Aorta (tissue), 5 donors: ENCODE data around the gene TUBB2B. TPM values are rescaled to one million over a fixed set of nuclear protein-coding genes. Genes with fewer than 3 reads are reported as not detected.
"Not testable (repeated sequence)": the region's sequence is repeated elsewhere in the genome, so short reads cannot be mapped to it uniquely, and the experiment has no call there.

Experiments
- ATAC-seq: fragments of 200-7000 bp; cut with Tn5 transposase; one replicate; pipeline ENCODE4 v1.9.1; 2022; ENCODE audit warnings: moderate library complexity; ENCODE audit not compliant: low FRiP score
- DNase-seq, 2 donors: peaks; one replicate each; pipeline ENCODE4 v3.0.0-alpha.2; 2020
- H3K27ac ChIP-seq, 2 donors: one replicate each; pipeline ENCODE4 v1.5.1; 2013; ENCODE audit warnings: low read length in 2 of 2, mild to moderate bottlenecking in 2 of 2, moderate library complexity in 2 of 2, control low read depth in 1 of 2, inconsistent platforms in 1 of 2, low read depth in 1 of 2
- H3K27me3 ChIP-seq, 2 donors: one replicate each; pipeline ENCODE4 v1.6.1; 2013; ENCODE audit warnings: control low read depth in 1 of 2, low read length in 1 of 2, mild to moderate bottlenecking in 1 of 2, moderate library complexity in 1 of 2; ENCODE audit not compliant: insufficient read depth in 2 of 2, control insufficient read depth in 1 of 2
- H3K36me3 ChIP-seq, 2 donors: one replicate each; pipeline ENCODE4 v1.6.1; 2013; ENCODE audit warnings: control low read depth in 1 of 2, low read length in 1 of 2, mild to moderate bottlenecking in 1 of 2; ENCODE audit not compliant: insufficient read depth in 2 of 2, control insufficient read depth in 1 of 2
- H3K4me1 ChIP-seq, 2 donors: one replicate each; pipeline ENCODE4 v1.6.1; 2013; ENCODE audit warnings: low read length in 2 of 2, control low read depth in 1 of 2, mild to moderate bottlenecking in 1 of 2, moderate library complexity in 1 of 2; ENCODE audit not compliant: insufficient read depth in 2 of 2, control insufficient read depth in 1 of 2
- H3K4me3 ChIP-seq, 2 donors: one replicate each; pipeline ENCODE4 v1.5.1; 2013; ENCODE audit warnings: low read length in 2 of 2, control low read depth in 1 of 2, mild to moderate bottlenecking in 1 of 2
- H3K9me3 ChIP-seq: one replicate; pipeline ENCODE4 v1.6.1; 2013; ENCODE audit warnings: mild to moderate bottlenecking, low read length; ENCODE audit not compliant: control insufficient read depth
- WGBS, 2 donors: extraction: QIAGEN DNeasy Blood & Tissue Kit; methylation state at CpG; one replicate each; pipeline ENCODE4 v1.1.7; 2013; 5-methylcytosine and 5-hydroxymethylcytosine counted together
- intact Hi-C, 2 donors: fragments of 100-400 bp; cut with DNase I; formaldehyde crosslinking; loops; one replicate each; pipeline versions ENCODE4 v1.14.2 to v1.15.0; 2022
- polyA plus RNA-seq, 2 donors: library from polyadenylated mRNA; stranded (reverse); fragments of 200-250 nt; gene quantifications; one replicate each; pipeline ENCODE4 v1.2.3, GENCODE V29; 2013
- total RNA-seq, 2 donors: library from RNA; stranded (reverse); fragmentation: NEBNext Ultra II Directional; extraction: Animal tissue kit (Norgen Biotek cat#: 25700); gene quantifications; one replicate each; pipeline ENCODE4 v1.2.1, GENCODE V29; 2021
- donor health status: healthy with polysubstance abuse.
- donor health status: Bipolar disorder and iron deficiency.
- donor health status: DM: no; HTN: no; CAD: no.
- donor health status: DM: no; HTN: no; CAD: no.
- donor health status: DM: yes; HTN: yes; CAD: no.

Gene TUBB2B
- total and polyA plus RNA-seq, 4 donors, result 2.8 to 6.3 (median 5.0) TPM

DNA sequence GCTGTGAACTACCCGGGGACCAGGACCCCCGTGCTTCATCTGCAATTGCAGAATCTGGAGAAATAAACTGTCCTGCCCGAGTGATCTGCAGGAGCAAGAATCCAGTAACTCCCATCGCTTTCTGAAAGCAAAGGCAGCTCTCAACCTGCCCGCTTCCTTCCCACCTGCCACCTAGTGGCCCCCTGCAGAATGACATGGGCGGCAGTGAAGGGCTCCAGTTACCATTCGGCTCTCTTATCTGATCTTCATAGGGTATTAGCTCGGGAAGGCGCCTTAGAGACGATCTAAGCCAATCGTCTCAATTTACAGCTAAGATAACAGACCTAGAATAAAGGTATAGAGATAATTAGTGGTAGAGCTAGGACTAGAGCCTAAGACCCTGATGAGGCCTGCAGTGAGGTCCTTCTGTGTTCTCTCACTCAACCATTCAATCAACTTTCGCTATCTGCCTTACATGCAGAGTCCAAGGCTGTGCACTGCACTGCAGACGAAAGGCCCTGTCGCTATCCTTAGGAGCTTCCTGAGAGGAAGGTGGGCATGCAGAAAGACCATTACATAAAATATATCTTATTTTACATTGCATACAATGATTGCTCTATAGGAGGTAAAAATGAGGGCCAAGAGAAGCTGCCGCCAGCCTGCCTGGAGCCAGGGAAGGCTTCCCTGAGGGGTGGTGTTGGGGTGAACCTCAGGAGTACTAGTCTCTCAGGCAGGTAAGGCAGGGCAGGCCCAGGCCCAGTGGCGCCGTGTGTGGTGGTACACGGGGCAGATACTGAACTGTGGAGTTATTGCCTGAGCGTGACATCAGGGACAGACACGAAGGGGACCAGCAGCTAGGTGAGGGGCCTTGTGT lies 24.2 kb upstream of the TUBB2B start:
- no peak overlapping the region for H3K27ac ChIP-seq
- no peak overlapping the region for H3K4me3 ChIP-seq
- DNase-seq (peak; percentile 86 to 94), ATAC-seq (peak; percentile 81)
- WGBS, 2 donors, result 35 to 37% methylated on average over 20 of the region's 20 CpGs
- no peaks in the 10 kb centered on the region for H3K9me3 ChIP-seq
- no peaks in the 10 kb centered on the region for H3K27me3 ChIP-seq
- H3K36me3 ChIP-seq, result no peaks in the 10 kb centered on the region
- no peaks in the 10 kb centered on the region for H3K4me1 ChIP-seq
- intact Hi-C loops, result loop anchor here (1.0 to 5.0 kb wide), 3 partner anchors 44 to 125 kb away; partner anchors contain the start of gene TUBB2A (in 1 of the 2)

DNA sequence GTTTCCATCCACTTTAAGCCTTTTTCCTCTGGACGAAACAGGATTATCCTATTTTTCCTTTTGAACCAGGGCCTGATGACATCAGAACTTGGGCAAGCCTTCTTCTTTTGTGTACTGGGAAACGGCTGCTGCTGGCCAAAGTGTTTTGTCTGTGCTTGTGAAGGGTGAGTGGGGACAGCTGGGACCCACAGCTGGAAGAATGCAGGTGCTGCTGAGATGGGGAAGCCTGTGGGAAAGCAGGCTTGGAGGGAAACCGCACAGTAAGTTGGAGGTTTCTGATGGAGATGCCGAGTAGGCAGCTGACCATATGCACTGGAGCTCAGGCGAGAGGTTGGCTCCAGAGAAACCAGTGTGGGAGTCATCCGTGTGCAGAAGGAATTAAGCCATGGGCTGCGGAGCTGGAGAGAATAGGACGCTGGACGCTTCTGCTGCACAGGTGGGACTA lies 22.8 kb upstream of the TUBB2B start:
- Histone ChIP-seq H3K4me3 (no peak overlapping the region), H3K27ac (no peak overlapping the region), H3K9me3 (no peaks in the 10 kb centered on the region), H3K27me3 (no peaks in the 10 kb centered on the region), H3K4me1 (no peaks in the 10 kb centered on the region), H3K36me3 (no peaks in the 10 kb centered on the region)
- intact Hi-C loops, result loop anchor here (2.0 to 5.0 kb wide), 2 partner anchors 43 to 123 kb away; no protein-coding TSS in a partner anchor
- 69 to 71% methylated on average over 9 of the region's 9 CpGs for WGBS, 2 donors
- no peak for ATAC-seq
- DNase-seq, result peak in 1 of 2 donors; percentile 38

DNA sequence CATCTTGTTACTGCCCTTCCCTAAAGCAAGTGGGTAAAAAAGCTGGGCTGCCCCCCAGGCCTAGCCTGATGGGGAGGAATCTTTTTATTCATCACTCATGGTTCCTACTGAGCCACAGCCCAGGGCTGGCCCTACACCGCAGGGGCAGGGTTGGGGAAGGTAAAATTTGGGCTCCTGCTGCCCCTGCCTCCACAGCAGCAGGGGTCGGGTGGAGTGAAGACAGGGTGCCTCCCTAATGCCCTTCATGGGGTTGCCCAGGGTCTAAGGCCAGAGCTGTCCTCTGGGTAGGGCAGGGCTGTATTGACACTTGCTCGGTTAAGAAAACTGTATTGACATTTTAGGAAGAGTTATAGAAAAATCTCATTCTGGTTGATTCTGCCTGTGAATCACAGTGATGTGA lies 22.4 kb upstream of the TUBB2B start:
- Histone ChIP-seq H3K36me3 (no peaks in the 10 kb centered on the region), H3K27ac (no peak overlapping the region), H3K9me3 (no peaks in the 10 kb centered on the region), H3K4me3 (no peak overlapping the region), H3K27me3 (no peaks in the 10 kb centered on the region), H3K4me1 (no peaks in the 10 kb centered on the region)
- DNase-seq (peak in 1 of 2 donors; percentile 12), ATAC-seq (no peak)
- WGBS, 2 donors, result 90 to 93% methylated on average over 3 of the region's 3 CpGs
- intact Hi-C loops, result loop anchor here (2.0 to 5.0 kb wide), 2 partner anchors 43 to 123 kb away; no protein-coding TSS in a partner anchor

DNA sequence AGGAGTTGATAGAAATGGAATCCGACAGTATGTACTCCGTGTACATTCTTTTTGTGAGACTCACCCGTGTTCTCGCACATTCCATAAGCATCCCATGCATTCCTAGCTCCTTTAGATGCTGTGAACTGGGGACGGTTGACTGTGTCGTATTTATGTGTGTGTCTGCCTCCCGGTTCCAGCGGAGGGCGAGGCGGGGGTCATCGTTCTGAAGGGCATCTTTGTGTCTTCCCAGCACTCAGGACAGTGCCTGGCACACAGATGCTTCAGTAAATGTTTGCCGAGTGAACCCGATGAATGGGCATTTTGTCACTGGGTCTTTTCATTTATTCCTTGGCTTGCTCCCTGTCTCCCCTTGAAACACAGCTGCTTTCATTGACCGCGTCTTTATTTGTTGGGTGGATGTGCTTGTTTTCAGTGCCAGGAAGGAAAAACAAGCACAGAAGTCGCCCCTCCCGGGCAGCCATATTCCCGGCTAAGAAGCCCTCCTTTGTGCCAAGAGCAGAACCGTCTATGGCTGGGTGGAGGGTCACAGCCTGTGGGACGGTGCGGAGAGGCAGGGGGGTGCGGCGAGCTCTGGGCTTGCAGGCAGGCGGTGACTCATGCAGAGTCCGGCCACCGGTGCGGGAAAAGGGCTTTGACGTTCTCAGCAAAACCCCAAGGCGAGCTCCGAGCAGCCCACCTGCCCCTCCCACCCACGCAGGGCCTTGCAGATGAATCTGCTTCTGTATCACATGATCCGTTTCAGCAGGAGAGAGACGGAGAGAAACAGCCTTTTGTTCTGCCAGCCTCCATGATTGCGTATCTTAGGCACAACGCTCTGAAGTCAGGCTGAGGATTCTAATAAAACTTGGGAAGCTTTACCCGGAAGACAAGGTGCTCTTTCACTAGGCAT lies 20.0 kb upstream of the TUBB2B start:
- Histone ChIP-seq H3K36me3 (no peaks in the 10 kb centered on the region), H3K4me1 (no peaks in the 10 kb centered on the region), H3K9me3 (no peaks in the 10 kb centered on the region), H3K4me3 (no peak overlapping the region), H3K27me3 (no peaks in the 10 kb centered on the region), H3K27ac (no peak overlapping the region)
- ATAC-seq, result peak; percentile 65
- DNase-seq, result peak; percentile 79 to 88
- intact Hi-C loops, result no loop called here
- 25 to 29% methylated on average over 36 of the region's 36 CpGs for WGBS, 2 donors

DNA sequence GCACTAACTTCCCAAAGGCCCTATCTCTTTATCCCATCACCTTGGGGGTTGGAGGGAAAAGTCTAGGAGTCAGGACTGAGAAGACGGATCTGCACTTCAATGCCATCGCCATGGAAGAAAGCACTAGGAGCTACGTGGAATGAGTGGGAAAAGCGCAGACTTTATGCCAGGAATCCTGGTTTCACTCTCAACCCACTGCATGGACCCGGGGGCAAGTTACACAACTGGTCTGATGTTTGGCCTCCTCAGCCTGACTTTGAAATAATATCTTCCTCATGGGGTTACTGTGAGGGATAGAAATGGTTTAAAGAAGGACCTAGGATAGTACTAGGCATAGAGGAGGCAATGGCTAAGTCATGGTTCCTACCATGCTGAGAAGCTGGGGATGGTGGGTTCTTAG lies 17.8 kb upstream of the TUBB2B start:
- no peaks in the 10 kb centered on the region for H3K36me3 ChIP-seq
- H3K27ac ChIP-seq, result no peak overlapping the region
- no peak for ATAC-seq
- 96 to 97% methylated on average over 5 of the region's 5 CpGs for WGBS, 2 donors
- H3K4me1 ChIP-seq, result no peaks in the 10 kb centered on the region
- H3K4me3 ChIP-seq, result no peak overlapping the region
- intact Hi-C loops, result no loop called here
- no peaks in the 10 kb centered on the region for H3K9me3 ChIP-seq
- DNase-seq, result no peak
- H3K27me3 ChIP-seq, result no peaks in the 10 kb centered on the region

DNA sequence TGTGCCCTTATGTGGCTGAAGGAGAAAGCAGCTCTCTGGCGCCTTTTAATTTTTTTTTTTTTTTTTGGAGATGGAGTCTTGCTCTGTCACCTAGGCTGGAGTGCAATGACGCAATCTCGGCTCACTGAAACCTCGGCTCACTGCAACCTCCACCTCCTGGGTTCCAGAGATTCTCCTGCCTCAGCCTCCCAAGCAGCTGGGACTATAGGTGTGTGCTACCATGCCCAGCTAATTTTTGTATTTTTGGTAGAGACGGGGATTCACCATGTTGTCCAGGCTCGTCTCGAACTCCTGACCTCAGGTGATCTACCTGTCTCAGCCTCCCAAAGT lies 17.3 kb upstream of the TUBB2B start:
- H3K4me3 ChIP-seq, H3K27me3 ChIP-seq, H3K27ac ChIP-seq, H3K4me1 ChIP-seq, intact Hi-C loops, ATAC-seq, H3K9me3 ChIP-seq, DNase-seq, H3K36me3 ChIP-seq: not testable (repeated sequence)
- 97 to 99% methylated on average over 7 of the region's 7 CpGs for WGBS, 2 donors

DNA sequence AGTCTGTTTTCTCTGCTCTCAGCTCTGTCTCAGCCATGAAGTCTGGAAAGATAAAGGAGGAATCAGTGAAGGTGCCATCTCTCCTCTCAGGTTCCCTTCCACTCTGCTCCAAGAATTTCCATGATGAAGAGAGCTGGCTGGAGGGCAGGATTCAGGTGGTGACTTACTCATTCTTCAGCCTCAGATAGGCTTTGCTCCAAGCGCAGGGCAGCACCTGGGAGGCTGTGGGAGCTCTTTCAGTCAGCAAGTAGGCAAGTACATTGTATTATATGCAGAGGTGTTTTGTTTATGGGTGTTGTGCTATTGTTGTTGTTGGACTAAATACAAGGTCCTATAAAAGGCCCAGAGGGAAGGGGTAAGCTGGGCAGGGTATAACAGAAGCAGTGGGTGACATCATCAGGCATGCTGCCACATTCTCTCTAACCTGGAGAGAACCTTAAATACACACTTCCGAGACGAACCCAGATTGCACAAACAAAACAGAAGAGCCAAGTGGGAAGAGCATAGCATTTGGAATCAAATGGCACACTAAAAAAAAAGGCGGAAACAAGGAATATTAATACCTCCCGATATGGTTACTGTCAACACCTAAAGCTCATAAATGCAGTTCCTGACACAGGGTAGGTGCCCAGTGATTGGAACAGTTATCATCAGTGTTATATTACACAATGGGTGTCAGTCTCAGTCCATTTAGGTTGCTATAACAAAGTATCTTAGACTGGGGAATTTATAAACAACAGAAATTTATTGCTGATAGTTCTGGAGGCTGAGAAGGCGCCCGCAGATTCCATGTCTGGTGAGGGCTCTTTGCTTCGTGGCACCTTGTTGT lies 16.8 kb upstream of the TUBB2B start:
- intact Hi-C loops, result no loop called here
- H3K36me3 ChIP-seq, result no peaks in the 10 kb centered on the region
- no peaks in the 10 kb centered on the region for H3K9me3 ChIP-seq
- WGBS, 2 donors, result 82 to 84% methylated on average over 8 of the region's 8 CpGs
- no peak overlapping the region for H3K4me3 ChIP-seq
- no peak overlapping the region for H3K27ac ChIP-seq
- no peak for DNase-seq
- H3K4me1 ChIP-seq, result no peaks in the 10 kb centered on the region
- ATAC-seq, result no peak
- no peaks in the 10 kb centered on the region for H3K27me3 ChIP-seq

DNA sequence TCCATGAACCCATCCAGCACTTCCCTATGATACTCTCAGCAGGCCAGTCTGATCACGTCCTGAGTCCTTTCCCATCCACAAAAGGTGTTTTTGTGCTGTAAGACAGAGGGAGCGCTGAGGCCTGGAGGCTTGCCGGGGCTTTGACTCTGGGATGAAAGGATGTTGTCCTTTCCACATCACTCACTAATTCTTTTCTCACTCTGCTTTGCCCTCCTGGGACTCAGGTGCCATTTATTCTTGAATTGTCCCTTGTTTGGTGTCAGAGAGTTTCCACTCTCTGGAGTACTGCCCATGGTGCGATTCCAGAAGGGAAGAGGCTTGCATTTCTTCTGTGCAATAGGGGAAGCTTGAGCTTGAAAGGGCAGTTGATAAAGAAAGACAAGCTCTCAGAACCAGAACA lies 15.3 kb upstream of the TUBB2B start:
- Histone ChIP-seq H3K9me3 (no peaks in the 10 kb centered on the region), H3K36me3 (no peaks in the 10 kb centered on the region), H3K4me1 (no peaks in the 10 kb centered on the region), H3K27ac (no peak overlapping the region), H3K27me3 (no peaks in the 10 kb centered on the region), H3K4me3 (no peak overlapping the region)
- ATAC-seq (no peak), DNase-seq (peak in 1 of 2 donors; percentile 26)
- WGBS, 2 donors, result 90% methylated on average over 4 of the region's 4 CpGs
- intact Hi-C loops, result no loop called here
